ENCODE data around the gene AKIRIN1. TPM values are rescaled to one million over a fixed set of nuclear protein-coding genes. Genes with fewer than 3 reads are reported as not detected.
"Not testable (repeated sequence)": the region's sequence is repeated elsewhere in the genome, so short reads cannot be mapped to it uniquely, and the experiment has no call there.

Gene AKIRIN1
- total RNA-seq, 1 experiment from 2014 or later, result 60.0 TPM

DNA sequence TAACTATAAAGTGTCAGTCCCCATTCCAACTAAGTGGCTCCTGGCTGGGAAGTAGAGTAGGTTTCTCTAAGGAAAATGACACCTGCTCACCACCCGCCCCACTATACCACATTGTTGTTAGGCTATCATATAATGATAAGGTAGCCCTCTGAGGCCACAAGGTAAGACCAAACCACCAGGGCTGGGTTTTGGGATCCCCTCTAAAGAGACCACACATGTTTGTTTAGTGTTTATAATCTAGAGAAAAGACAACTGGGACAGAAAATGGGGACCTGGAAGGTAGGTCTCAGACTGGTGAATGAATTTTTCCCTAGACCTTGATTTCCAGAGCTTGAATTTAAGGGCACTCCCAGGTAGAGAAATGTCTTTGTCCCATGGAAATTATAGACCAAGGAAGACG lies 15.2 kb downstream of the AKIRIN1 start:
- no peaks in the 10 kb centered on the region for H4K20me1 ChIP-seq (ENCODE audit: insufficient read depth)
- no peak overlapping the region for H2AFZ ChIP-seq (ENCODE audit: low read depth, low read length, poor library complexity, severe bottlenecking)
- peaks cover 17% of the 10 kb centered on the region; the same call in 1 of the 2 replicates for H3K79me2 ChIP-seq (ENCODE audit: insufficient read depth, low read length)
- H3K9ac ChIP-seq (ENCODE audit: low read length), result no peak overlapping the region
- H3K27ac ChIP-seq (ENCODE audit: low read depth, low read length), result no peak overlapping the region
- intact Hi-C loops (cut with micrococcal nuclease), result no loop called here
- ChIA-PET RAD21 (ENCODE audit: low non-redundant PET in 1 of 2, low total read pairs in 2 of 2, uncharacterized antibody in 2 of 2, unreplicated experiment in 2 of 2) (no interaction called here), CTCF (no interaction called here), POLR2A (interaction anchor here (0.6 kb wide), 1 partner anchor 17 kb away, joined by 3 read pairs; no protein-coding TSS in a partner anchor)
- TF ChIP-seq, protein P1, sequence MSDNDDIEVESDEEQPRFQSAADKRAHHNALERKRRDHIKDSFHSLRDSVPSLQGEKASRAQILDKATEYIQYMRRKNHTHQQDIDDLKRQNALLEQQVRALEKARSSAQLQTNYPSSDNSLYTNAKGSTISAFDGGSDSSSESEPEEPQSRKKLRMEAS (IDR thresholded peaks at IDR 0.05), result no peak
- no peak for TF ChIP-seq JUND (IDR thresholded peaks at IDR 0.05)
- TF ChIP-seq ZFX (IDR thresholded peaks at IDR 0.05), result no peak
- TF ChIP-seq YY1 (IDR thresholded peaks at IDR 0.05; ENCODE audit: extremely low read depth, insufficient replicate concordance, low read depth, low read length), result no peak
- no peak overlapping the region for H3K4me3 ChIP-seq (replicated peaks in 1 of 2; ENCODE audit: low read depth in 1 of 2, low read length in 2 of 2)
- H3K9me3 ChIP-seq (ENCODE audit: control insufficient read depth in 1 of 2, insufficient read depth in 1 of 2, low read depth in 1 of 2, low read length in 2 of 2), result no peaks in the 10 kb centered on the region
- no peaks in the 10 kb centered on the region for H3K9me2 ChIP-seq (ENCODE audit: insufficient read depth)
- no peak for ATAC-seq
- no peak overlapping the region for H3K4me2 ChIP-seq (ENCODE audit: low read length)
- no peaks in the 10 kb centered on the region for H3K4me1 ChIP-seq (ENCODE audit: control insufficient read depth in 1 of 2, insufficient read depth in 2 of 2, low read length in 2 of 2)
- H3K36me3 ChIP-seq (ENCODE audit: control insufficient read depth in 1 of 2, insufficient read depth in 2 of 2, low read length in 2 of 2), result peaks cover 47 to 48% of the 10 kb centered on the region in 2 experiments
- no peaks in the 10 kb centered on the region for H3K27me3 ChIP-seq (ENCODE audit: insufficient read depth, low read length)
- BruUV-seq (replicated peaks), result no TSS peak
- DNase-seq (ENCODE audit: low read depth, low spot score), result no peak

DNA sequence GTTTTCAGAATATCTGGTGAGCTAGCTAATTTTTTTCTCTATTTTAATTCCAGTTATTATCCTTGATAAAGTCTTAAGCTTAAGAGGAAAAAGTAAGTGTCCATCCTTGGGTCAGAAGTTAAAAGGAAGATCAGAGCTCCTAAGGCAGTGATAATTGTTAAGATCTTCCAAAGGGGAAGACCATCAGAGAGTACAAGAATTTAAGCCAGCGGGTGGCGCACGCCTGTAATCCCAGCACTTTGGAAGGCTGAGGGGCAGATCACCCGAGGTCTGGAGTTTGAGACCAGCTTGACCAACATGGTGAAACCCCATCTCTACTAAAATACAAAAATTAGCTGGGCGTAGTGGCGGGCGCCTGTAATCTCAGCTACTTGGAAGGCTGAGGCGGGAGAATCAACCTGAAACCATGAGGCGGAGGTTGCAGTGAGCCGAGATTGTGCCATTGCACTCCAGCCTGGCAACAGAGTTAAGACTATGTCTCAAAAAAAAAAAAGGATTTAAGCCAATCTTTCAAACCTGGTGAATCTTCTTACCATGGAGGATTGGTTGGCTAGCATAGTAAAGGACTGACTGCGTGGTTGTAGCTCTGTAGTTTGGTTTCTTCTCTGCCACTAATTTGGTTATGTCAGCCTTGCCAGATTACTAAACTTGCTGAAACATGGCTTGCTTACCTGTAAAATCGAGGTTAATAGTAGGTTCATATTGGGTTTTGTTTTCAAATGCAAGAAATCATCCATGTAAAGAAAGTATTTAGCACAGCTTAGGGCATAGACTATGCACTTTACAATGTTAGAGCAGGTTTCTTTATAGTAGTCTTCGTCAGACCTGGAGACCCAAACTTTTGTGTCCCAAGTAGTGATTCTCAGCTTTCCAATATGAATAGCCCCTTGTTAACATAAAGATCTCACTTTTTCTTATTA lies 15.9 kb downstream of the AKIRIN1 start:
- H4K20me1 ChIP-seq (ENCODE audit: insufficient read depth), result no peaks in the 10 kb centered on the region
- H3K4me2 ChIP-seq (ENCODE audit: low read length), result no peak overlapping the region
- ATAC-seq, result no peak
- H3K9ac ChIP-seq (ENCODE audit: low read length), result no peak overlapping the region
- H3K36me3 ChIP-seq (ENCODE audit: control insufficient read depth in 1 of 2, insufficient read depth in 2 of 2, low read length in 2 of 2), result peaks cover 40 to 41% of the 10 kb centered on the region in 2 experiments
- no peak overlapping the region for H2AFZ ChIP-seq (ENCODE audit: low read depth, low read length, poor library complexity, severe bottlenecking)
- H3K27me3 ChIP-seq (ENCODE audit: insufficient read depth, low read length), result no peaks in the 10 kb centered on the region
- H3K79me2 ChIP-seq (ENCODE audit: insufficient read depth, low read length), result peaks cover 10% of the 10 kb centered on the region; the same call in 1 of the 2 replicates
- POLR2A ChIA-PET, result no interaction called here
- no peak overlapping the region for H3K4me3 ChIP-seq (replicated peaks in 1 of 2; ENCODE audit: low read depth in 1 of 2, low read length in 2 of 2)
- intact Hi-C loops (cut with micrococcal nuclease), result no loop called here
- no peak overlapping the region for H3K27ac ChIP-seq (ENCODE audit: low read depth, low read length)
- no peaks in the 10 kb centered on the region for H3K9me3 ChIP-seq (ENCODE audit: control insufficient read depth in 1 of 2, insufficient read depth in 1 of 2, low read depth in 1 of 2, low read length in 2 of 2)
- BruUV-seq (replicated peaks), result no TSS peak
- no peak for TF ChIP-seq POLR2A (IDR thresholded peaks at IDR 0.05; ENCODE audit: borderline replicate concordance, extremely low read depth, insufficient read depth, insufficient read length)
- no peak for TF ChIP-seq ZBTB33 (IDR thresholded peaks at IDR 0.05; ENCODE audit: extremely low read depth, insufficient replicate concordance, low read length)
- no peak for TF ChIP-seq FOSL1 (IDR thresholded peaks at IDR 0.05; ENCODE audit: low read depth)
- TF ChIP-seq ELF1 (IDR thresholded peaks at IDR 0.05; ENCODE audit: borderline replicate concordance, low read depth), result no peak
- no peak for TF ChIP-seq EZH2phosphoT487 (IDR thresholded peaks at IDR 0.05; ENCODE audit: borderline replicate concordance)
- no peak for DNase-seq (ENCODE audit: low read depth, low spot score)
- RAD21 ChIA-PET (ENCODE audit: low non-redundant PET in 1 of 2, low total read pairs in 2 of 2, uncharacterized antibody in 2 of 2, unreplicated experiment in 2 of 2), result no interaction called here
- H3K9me2 ChIP-seq (ENCODE audit: insufficient read depth), result no peaks in the 10 kb centered on the region
- H3K4me1 ChIP-seq (ENCODE audit: control insufficient read depth in 1 of 2, insufficient read depth in 2 of 2, low read length in 2 of 2), result no peaks in the 10 kb centered on the region
- CTCF ChIA-PET, result no interaction called here

DNA sequence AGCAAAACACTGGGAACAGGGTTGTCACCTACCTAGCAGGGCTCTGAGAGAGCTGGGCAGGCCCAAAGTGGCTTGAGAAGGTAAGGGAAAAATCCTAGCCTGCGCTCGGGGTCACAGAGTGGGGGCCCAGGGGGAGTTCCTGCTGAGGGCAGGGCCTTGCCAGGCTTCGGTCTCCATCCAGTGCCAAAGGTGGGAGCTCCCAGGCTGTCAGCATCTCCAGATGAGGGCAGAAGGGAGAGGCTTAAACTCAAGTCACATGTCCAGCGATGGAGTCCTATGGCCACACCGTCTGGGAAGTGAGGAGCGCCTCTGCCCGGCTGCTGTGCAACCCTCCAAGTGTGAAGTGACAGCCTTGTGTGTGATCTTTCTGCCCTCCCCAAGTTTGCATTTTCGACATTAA lies 23.9 kb downstream of the AKIRIN1 start:
- H3K9ac ChIP-seq (ENCODE audit: low read length); H3K36me3 ChIP-seq (ENCODE audit: control insufficient read depth in 1 of 2, insufficient read depth in 2 of 2, low read length in 2 of 2); H3K79me2 ChIP-seq (ENCODE audit: insufficient read depth, low read length); DNase-seq (ENCODE audit: low read depth, low spot score); H4K20me1 ChIP-seq (ENCODE audit: insufficient read depth); H3K27me3 ChIP-seq (ENCODE audit: insufficient read depth, low read length); BruUV-seq (replicated peaks); H3K9me3 ChIP-seq (ENCODE audit: control insufficient read depth in 1 of 2, insufficient read depth in 1 of 2, low read depth in 1 of 2, low read length in 2 of 2); intact Hi-C loops (cut with micrococcal nuclease); H2AFZ ChIP-seq (ENCODE audit: low read depth, low read length, poor library complexity, severe bottlenecking); H3K9me2 ChIP-seq (ENCODE audit: insufficient read depth); H3K4me1 ChIP-seq (ENCODE audit: control insufficient read depth in 1 of 2, insufficient read depth in 2 of 2, low read length in 2 of 2); RAD21 ChIA-PET (ENCODE audit: low non-redundant PET in 1 of 2, low total read pairs in 2 of 2, uncharacterized antibody in 2 of 2, unreplicated experiment in 2 of 2); H3K27ac ChIP-seq (ENCODE audit: low read depth, low read length); CTCF ChIA-PET; H3K4me3 ChIP-seq (replicated peaks in 1 of 2; ENCODE audit: low read depth in 1 of 2, low read length in 2 of 2); H3K4me2 ChIP-seq (ENCODE audit: low read length): not testable (repeated sequence)
- peak; percentile 42; the same call in 1 of the 2 replicates for ATAC-seq
- POLR2A ChIA-PET, result interaction anchor here (1.8 kb wide), 1 partner anchor 25 kb away, joined by 4 read pairs; no protein-coding TSS in a partner anchor
